Ovary (tissue), 3 donors: ENCODE data around the gene PIGH.

Experiments
- POLR2A ChIP-seq: fragments of 450-650 bp; IDR thresholded peaks from one replicate; pipeline ENCODE4 v1.6.1; 2017; ENCODE audit warnings: antibody characterized with exemption, mild to moderate bottlenecking, moderate library complexity
- TF ChIP-seq, protein P1 (sequence below), 3 donors: fragments of 450-650 bp in 2 of 3; fragments of 200-600 bp in 1 of 3; IDR thresholded peaks; one replicate each; pipeline versions ENCODE4 v1.5.1 to v1.8.0; 2016 to 2022; ENCODE audit warnings: antibody characterized with exemption in 3 of 3, mild to moderate bottlenecking in 1 of 3
- donor health status: DM: no; HTN: no; CAD: no.

DNA sequence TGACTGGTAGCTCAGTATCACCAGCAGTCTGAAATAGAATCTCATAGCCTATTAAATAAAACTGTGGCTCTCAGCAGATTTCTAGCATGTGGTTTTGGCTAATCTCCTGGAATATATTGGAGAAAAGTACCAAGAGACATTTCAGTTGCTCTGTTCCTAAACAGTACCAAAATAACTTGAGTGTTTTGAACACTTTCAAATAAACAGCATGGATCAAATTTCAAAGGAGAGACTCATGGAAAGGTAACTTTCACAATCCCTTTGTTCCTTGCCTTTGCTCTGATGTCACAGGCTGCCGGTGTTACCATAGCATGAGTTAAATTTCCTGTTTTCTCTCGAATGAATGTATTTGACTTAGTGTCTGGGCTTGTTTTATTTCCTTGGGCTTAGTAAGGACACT is 23.0 kb upstream of the PIGH start:
- no peak for TF ChIP-seq POLR2A
- TF ChIP-seq, protein P1, sequence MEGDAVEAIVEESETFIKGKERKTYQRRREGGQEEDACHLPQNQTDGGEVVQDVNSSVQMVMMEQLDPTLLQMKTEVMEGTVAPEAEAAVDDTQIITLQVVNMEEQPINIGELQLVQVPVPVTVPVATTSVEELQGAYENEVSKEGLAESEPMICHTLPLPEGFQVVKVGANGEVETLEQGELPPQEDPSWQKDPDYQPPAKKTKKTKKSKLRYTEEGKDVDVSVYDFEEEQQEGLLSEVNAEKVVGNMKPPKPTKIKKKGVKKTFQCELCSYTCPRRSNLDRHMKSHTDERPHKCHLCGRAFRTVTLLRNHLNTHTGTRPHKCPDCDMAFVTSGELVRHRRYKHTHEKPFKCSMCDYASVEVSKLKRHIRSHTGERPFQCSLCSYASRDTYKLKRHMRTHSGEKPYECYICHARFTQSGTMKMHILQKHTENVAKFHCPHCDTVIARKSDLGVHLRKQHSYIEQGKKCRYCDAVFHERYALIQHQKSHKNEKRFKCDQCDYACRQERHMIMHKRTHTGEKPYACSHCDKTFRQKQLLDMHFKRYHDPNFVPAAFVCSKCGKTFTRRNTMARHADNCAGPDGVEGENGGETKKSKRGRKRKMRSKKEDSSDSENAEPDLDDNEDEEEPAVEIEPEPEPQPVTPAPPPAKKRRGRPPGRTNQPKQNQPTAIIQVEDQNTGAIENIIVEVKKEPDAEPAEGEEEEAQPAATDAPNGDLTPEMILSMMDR (IDR thresholded peaks at IDR 0.05) = no peak
